Measurements from ENCODE around the gene DOC2B.

DOC2B gene

GRCh38 chr17:173166-173911 is 8.1 kb downstream of the DOC2B start:
- Histone ChIP-seq H3K4me1 (ENCODE audit: control insufficient read depth in 1 of 2, insufficient read depth in 2 of 2, low read length in 2 of 2) (no peaks in the 10 kb centered on the region), H2BK12ac (ENCODE audit: low read length) (no peak overlapping the region), H3K9ac (ENCODE audit: low read length) (no peak overlapping the region), H3K27me3 (ENCODE audit: insufficient read depth, low read length) (no peaks in the 10 kb centered on the region), H3K36me3 (ENCODE audit: control insufficient read depth in 1 of 2, insufficient read depth in 2 of 2, low read length in 2 of 2) (no peaks in the 10 kb centered on the region), H3K18ac (ENCODE audit: low read length) (no peak overlapping the region), H3K23ac (ENCODE audit: low read length) (no peak overlapping the region), H3K27ac (ENCODE audit: low read depth, low read length) (no peak overlapping the region), H3K79me1 (ENCODE audit: low read length) (no peaks in the 10 kb centered on the region), H3K9me3 (ENCODE audit: insufficient read depth, low read depth, low read length) (peaks cover 4% of the 10 kb centered on the region), H3K4me3 (ENCODE audit: low read depth, low read length) (no peak overlapping the region), H2AFZ (ENCODE audit: insufficient read depth, low read length, poor library complexity) (no peak overlapping the region), H4K12ac (ENCODE audit: low read depth, low read length) (no peak overlapping the region), H3K4ac (ENCODE audit: low read depth, low read length) (no peak overlapping the region), H3K14ac (ENCODE audit: low read length) (no peak overlapping the region), H3K4me2 (ENCODE audit: low read length) (no peak overlapping the region), H3K79me2 (ENCODE audit: control insufficient read depth, insufficient read depth, low read length, poor library complexity) (no peaks in the 10 kb centered on the region), H2BK5ac (ENCODE audit: low read depth, low read length, poor library complexity) (no peak overlapping the region), H4K8ac (ENCODE audit: low read depth, low read length) (no peak overlapping the region), H4K91ac (ENCODE audit: low read depth, low read length) (no peak overlapping the region), H2AK5ac (ENCODE audit: low read length) (no peak overlapping the region), H2BK120ac (ENCODE audit: insufficient read depth, low read length, poor library complexity) (no peak overlapping the region)
- WGBS (ENCODE audit: extremely low coverage, insufficient coverage, insufficient read length) = no CpG with 5 or more reads among the region's 10 CpGs
- DNase-seq = no peak

GRCh38 chr17:172401-172800 is 9.0 kb downstream of the DOC2B start:
- Histone ChIP-seq H2AFZ (ENCODE audit: insufficient read depth, low read length, poor library complexity) (no peak overlapping the region), H2BK5ac (ENCODE audit: low read depth, low read length, poor library complexity) (no peak overlapping the region), H3K14ac (ENCODE audit: low read length) (no peak overlapping the region), H3K23ac (ENCODE audit: low read length) (no peak overlapping the region), H3K79me1 (ENCODE audit: low read length) (no peaks in the 10 kb centered on the region), H4K12ac (ENCODE audit: low read depth, low read length) (no peak overlapping the region), H3K4me3 (ENCODE audit: low read depth, low read length) (no peak overlapping the region), H3K27me3 (ENCODE audit: insufficient read depth, low read length) (no peaks in the 10 kb centered on the region), H3K27ac (ENCODE audit: low read depth, low read length) (no peak overlapping the region), H4K8ac (ENCODE audit: low read depth, low read length) (no peak overlapping the region), H3K18ac (ENCODE audit: low read length) (no peak overlapping the region), H3K4me1 (ENCODE audit: control insufficient read depth in 1 of 2, insufficient read depth in 2 of 2, low read length in 2 of 2) (no peaks in the 10 kb centered on the region), H3K9me3 (ENCODE audit: insufficient read depth, low read depth, low read length) (peaks cover 4% of the 10 kb centered on the region), H3K79me2 (ENCODE audit: control insufficient read depth, insufficient read depth, low read length, poor library complexity) (no peaks in the 10 kb centered on the region), H3K9ac (ENCODE audit: low read length) (no peak overlapping the region), H3K4ac (ENCODE audit: low read depth, low read length) (no peak overlapping the region), H3K4me2 (ENCODE audit: low read length) (no peak overlapping the region), H4K91ac (ENCODE audit: low read depth, low read length) (no peak overlapping the region), H3K36me3 (ENCODE audit: control insufficient read depth in 1 of 2, insufficient read depth in 2 of 2, low read length in 2 of 2) (no peaks in the 10 kb centered on the region), H2BK12ac (ENCODE audit: low read length) (no peak overlapping the region), H2BK120ac (ENCODE audit: insufficient read depth, low read length, poor library complexity) (no peak overlapping the region), H2AK5ac (ENCODE audit: low read length) (no peak overlapping the region)
- no peak for DNase-seq
- no CpG with 5 or more reads among the region's 11 CpGs for WGBS (ENCODE audit: extremely low coverage, insufficient coverage, insufficient read length)

- Histone ChIP-seq H3K23ac (ENCODE audit: low read length) (no peak overlapping the region), H3K4ac (ENCODE audit: low read depth, low read length) (no peak overlapping the region), H3K27me3 (ENCODE audit: insufficient read depth, low read length) (no peaks in the 10 kb centered on the region), H3K9ac (ENCODE audit: low read length) (no peak overlapping the region), H3K36me3 (ENCODE audit: control insufficient read depth in 1 of 2, insufficient read depth in 2 of 2, low read length in 2 of 2) (no peaks in the 10 kb centered on the region), H2AK5ac (ENCODE audit: low read length) (no peak overlapping the region), H3K4me1 (ENCODE audit: control insufficient read depth in 1 of 2, insufficient read depth in 2 of 2, low read length in 2 of 2) (no peaks in the 10 kb centered on the region), H2BK5ac (ENCODE audit: low read depth, low read length, poor library complexity) (no peak overlapping the region), H2BK12ac (ENCODE audit: low read length) (no peak overlapping the region), H3K27ac (ENCODE audit: low read depth, low read length) (no peak overlapping the region), H3K9me3 (ENCODE audit: insufficient read depth, low read depth, low read length) (peaks cover 4% of the 10 kb centered on the region), H3K4me3 (ENCODE audit: low read depth, low read length) (no peak overlapping the region), H3K18ac (ENCODE audit: low read length) (no peak overlapping the region), H2BK120ac (ENCODE audit: insufficient read depth, low read length, poor library complexity) (no peak overlapping the region), H3K14ac (ENCODE audit: low read length) (no peak overlapping the region), H4K91ac (ENCODE audit: low read depth, low read length) (no peak overlapping the region), H3K79me1 (ENCODE audit: low read length) (no peaks in the 10 kb centered on the region), H3K79me2 (ENCODE audit: control insufficient read depth, insufficient read depth, low read length, poor library complexity) (no peaks in the 10 kb centered on the region), H4K12ac (ENCODE audit: low read depth, low read length) (no peak overlapping the region), H3K4me2 (ENCODE audit: low read length) (no peak overlapping the region), H2AFZ (ENCODE audit: insufficient read depth, low read length, poor library complexity) (no peak overlapping the region), H4K8ac (ENCODE audit: low read depth, low read length) (no peak overlapping the region)
- DNase-seq = no peak
- no CpG with 5 or more reads among the region's 13 CpGs for WGBS (ENCODE audit: extremely low coverage, insufficient coverage, insufficient read length)
Observed at GRCh38 chr17:171871-172270, 9.6 kb downstream of the DOC2B start.

- H3K27me3 ChIP-seq (ENCODE audit: insufficient read depth, low read length) = no peaks in the 10 kb centered on the region
- H4K12ac ChIP-seq (ENCODE audit: low read depth, low read length) = no peak overlapping the region
- no CpG with 5 or more reads among the region's 6 CpGs for WGBS (ENCODE audit: extremely low coverage, insufficient coverage, insufficient read length)
- H3K4me1 ChIP-seq (ENCODE audit: control insufficient read depth in 1 of 2, insufficient read depth in 2 of 2, low read length in 2 of 2) = no peaks in the 10 kb centered on the region
- no peak for DNase-seq
- H3K18ac ChIP-seq (ENCODE audit: low read length) = no peak overlapping the region
- H3K27ac ChIP-seq (ENCODE audit: low read depth, low read length) = no peak overlapping the region
- no peak overlapping the region for H2AK5ac ChIP-seq (ENCODE audit: low read length)
- H2AFZ ChIP-seq (ENCODE audit: insufficient read depth, low read length, poor library complexity) = no peak overlapping the region
- no peaks in the 10 kb centered on the region for H3K79me2 ChIP-seq (ENCODE audit: control insufficient read depth, insufficient read depth, low read length, poor library complexity)
- no peaks in the 10 kb centered on the region for H3K36me3 ChIP-seq (ENCODE audit: control insufficient read depth in 1 of 2, insufficient read depth in 2 of 2, low read length in 2 of 2)
- no peak overlapping the region for H3K4me2 ChIP-seq (ENCODE audit: low read length)
- H4K8ac ChIP-seq (ENCODE audit: low read depth, low read length) = no peak overlapping the region
- no peak overlapping the region for H3K14ac ChIP-seq (ENCODE audit: low read length)
- no peak overlapping the region for H2BK12ac ChIP-seq (ENCODE audit: low read length)
- H3K23ac ChIP-seq (ENCODE audit: low read length) = no peak overlapping the region
- peaks cover 4% of the 10 kb centered on the region for H3K9me3 ChIP-seq (ENCODE audit: insufficient read depth, low read depth, low read length)
- no peak overlapping the region for H3K4ac ChIP-seq (ENCODE audit: low read depth, low read length)
- H4K91ac ChIP-seq (ENCODE audit: low read depth, low read length) = no peak overlapping the region
- no peak overlapping the region for H2BK120ac ChIP-seq (ENCODE audit: insufficient read depth, low read length, poor library complexity)
- H3K9ac ChIP-seq (ENCODE audit: low read length) = no peak overlapping the region
- no peak overlapping the region for H3K4me3 ChIP-seq (ENCODE audit: low read depth, low read length)
- H2BK5ac ChIP-seq (ENCODE audit: low read depth, low read length, poor library complexity) = no peak overlapping the region
- H3K79me1 ChIP-seq (ENCODE audit: low read length) = no peaks in the 10 kb centered on the region
Observed at GRCh38 chr17:170130-170670, 11.2 kb downstream of the DOC2B start.
